GM18867 (cell line): ENCODE measurements around the gene C1orf210.

Experiments
- ATAC-seq: cut with Tn5 transposase; IDR thresholded peaks from one replicate; pipeline ENCODE4 v1.9.1; 2021; ENCODE audit warnings: mild to moderate bottlenecking, moderate library complexity; ENCODE audit not compliant: unreplicated experiment

The C1orf210 gene

DNA sequence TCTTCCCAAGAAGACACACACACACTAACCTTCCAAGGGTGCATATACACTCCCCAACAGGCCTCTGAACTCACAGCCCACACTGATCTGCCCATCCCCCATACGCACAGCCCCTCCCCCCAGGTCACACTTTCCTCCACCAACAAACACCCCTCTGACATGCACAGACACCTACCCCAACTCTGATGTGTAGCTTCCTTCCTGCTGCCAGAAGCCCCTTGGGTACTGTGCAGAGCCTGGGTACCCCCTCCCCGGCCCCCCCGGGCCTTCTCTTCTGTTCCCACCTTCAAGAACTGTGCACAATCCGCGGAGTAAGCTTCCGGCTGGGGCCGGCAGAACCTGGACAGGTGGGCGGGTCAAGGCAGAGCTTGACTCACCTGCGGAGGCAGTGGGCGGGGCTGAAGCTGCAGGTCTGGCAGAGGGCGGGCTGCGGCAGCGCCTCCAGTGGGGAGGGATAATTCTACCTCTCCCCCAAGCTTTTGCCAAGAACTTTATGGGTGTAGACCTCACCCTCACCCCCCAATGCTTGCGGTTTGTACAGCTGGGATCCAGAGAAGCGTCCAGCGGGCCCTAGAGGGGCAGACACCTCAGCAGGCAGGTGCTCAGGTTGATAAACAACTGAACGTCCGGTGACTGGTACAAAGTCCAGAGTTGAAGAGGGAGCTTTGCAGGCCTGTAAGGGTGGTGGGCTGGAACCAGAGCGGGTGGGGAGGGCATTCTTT lies at the start of gene C1orf210:
C1orf210 (minus strand) TSS at position 313 of the 722 bp plus-strand sequence. CDS start 2,311 bp downstream, outside the sequence.
- no peak for ATAC-seq

DNA sequence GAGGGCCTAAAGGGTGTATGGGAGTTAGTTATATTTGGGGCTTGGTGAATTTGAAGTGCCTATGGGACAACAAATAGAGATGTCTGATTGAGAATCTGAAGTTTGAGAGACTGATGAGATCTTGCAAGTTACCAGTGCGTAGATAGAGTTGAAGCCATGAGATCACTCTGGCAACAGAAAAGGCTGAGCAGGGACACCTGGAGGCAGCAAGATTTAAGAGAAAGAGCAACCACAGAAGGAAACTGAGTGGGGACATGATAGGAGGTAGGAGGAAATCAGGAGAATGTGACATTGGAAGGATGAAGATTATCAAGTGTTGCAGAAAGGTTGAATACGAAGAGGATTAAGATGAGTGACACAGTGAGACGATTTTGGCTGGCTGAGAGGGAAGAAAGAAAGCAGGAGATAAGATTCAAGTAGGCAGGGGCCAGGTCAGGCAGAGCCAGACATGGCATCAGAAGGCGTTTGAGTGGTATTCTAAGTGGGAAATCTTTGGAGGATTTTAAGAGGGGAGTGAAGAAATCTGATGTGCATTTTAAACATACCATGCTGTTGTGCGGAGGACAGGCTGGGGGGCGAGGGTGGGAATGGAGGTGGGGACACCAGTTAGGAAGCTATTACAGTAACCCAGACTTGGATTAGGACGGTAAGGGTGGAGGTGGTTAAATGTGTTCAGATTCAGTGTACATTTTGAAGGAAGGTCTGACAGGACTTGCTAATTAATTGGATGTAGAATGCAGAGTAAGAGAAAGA lies 49.2 kb upstream of the C1orf210 start:
- no peak for ATAC-seq

DNA sequence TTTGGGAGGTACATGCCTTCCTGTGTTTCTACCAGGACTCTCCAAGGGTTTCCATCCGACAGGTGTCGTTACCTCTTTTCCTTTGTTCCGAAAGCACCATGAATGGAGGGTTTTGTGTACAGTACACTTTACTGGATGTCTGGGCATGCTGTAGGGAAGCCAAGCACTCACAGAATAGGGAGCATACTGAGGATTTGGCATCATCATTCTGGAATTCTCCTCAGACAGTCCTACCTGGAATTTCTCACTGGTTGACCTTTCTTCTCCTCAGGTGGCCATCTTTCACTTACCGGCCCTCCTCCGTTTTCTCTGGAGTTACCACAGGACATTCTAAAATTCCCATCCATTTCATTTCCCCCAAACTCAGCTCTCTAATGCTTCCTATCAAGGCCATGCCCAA lies 46.3 kb upstream of the C1orf210 start:
- no peak for ATAC-seq

DNA sequence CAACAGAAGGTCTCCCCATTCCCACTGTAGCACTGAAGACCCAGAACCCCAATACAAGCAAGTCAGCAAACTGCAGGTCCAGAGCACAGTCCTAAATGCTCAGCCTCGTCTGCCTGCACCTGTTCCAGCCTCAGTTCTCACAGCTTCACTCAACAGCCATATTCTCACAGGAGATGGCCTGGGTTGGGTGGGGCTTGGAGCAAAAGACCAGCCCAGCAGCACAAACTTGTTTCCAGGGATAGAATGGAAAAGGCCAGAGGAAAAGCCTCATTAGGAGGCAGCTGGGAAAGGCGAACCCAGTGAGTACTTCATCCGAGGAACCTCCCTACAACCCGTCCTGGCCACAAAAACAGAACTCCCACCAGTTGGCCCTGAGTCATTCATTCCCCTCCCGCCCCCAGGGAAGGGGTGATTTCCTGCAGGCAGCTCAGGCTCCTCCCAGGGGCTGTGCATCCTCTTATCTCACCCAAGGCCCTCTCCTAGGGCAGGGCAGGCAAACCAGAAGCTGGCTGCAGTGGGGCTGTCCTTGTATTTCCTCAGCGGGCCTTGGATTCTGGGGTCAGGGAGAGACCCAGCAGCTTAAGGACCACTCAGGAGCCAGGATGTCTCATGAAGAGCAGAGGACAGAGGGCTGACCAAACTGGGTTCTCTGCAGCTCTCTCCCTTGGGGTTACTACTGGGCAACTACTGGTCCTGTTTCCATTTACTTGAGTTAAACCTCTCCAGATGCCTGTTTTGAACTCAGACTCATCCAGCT lies 44.8 kb upstream of the C1orf210 start:
- ATAC-seq, result no peak

- ATAC-seq, result no peak
Observed at GRCh38 chr1:43327549-43328292, 42.3 kb upstream of the C1orf210 start.

DNA sequence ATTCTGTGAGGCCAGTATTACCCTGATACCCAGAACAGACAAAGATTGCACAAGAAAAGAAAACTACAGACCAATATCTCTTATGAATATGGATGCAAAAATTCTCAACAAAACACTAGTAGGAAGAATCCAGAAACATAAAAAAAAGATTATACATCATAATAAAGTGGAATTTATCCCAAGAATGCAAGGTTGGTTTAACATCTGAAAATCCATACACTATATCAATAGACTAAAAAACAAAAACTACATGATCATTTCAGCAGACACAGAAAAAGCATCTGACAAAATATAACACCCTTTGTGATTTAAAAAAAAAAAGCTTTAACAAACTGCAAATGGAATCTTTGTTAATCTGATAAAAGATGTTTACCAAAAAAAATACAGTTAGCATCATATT lies 40.0 kb upstream of the C1orf210 start:
- ATAC-seq, result no peak

DNA sequence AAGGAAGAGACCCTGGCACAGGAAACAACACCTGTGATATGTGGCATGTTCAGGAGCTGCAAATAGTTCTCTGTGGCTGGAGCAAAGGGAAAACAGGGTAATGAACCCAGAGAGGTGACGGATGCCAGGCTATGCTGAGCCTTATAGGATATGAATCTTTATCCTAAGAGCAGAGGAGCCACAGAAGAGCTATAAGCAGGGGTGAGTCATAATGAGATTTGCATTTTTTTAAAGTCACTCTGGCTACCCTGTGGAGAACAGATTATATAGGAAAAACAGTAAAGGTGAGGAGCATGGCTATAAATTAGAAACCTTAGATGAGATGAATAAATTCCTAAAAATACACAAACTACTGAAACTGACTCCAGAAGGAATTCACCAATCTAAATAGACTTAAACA lies 39.4 kb upstream of the C1orf210 start:
- no peak for ATAC-seq

DNA sequence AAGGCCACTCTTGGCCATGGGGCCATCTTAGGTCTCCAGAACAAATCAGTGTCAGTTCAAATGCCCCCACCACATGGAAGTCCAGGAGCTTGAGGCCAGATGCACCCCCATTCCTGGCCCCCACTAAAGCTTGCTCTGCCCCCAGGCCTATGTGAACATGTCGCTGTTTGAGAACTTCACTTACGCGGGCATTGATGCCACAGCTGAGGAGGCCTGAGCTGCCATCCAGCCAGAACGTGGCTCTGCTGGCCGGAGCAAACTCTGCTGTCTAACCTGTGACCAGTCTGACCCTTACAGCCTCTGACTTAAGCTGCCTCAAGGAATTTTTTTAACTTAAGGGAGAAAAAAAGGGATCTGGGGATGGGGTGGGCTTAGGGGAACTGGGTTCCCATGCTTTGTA lies 37.1 kb upstream of the C1orf210 start:
- ATAC-seq, result no peak

DNA sequence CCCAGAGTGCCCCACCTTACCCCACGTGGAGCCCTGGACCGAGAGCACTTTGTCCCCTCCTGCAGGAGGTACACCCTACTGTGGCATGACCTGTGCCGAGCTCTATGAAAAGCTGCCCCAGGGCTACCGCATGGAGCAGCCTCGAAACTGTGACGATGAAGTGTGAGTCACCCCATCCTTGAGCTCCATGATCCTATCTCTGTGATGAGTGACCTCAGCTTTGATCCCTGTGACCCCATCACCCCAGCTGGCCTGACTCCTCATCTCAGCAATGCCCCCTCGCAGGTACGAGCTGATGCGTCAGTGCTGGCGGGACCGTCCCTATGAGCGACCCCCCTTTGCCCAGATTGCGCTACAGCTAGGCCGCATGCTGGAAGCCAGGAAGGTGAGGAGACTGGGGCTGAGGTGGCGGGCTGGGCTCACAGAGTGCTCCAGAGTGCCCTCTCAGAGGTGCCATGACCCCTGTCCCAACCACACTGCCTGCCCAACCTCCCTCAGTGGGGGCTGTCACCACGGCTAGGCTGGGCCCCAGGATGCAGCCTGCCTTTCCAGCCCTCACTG lies 36.0 kb upstream of the C1orf210 start:
- ATAC-seq, result no peak

- ATAC-seq, result no peak
Observed at GRCh38 chr1:43319766-43320165, 34.4 kb upstream of the C1orf210 start.

DNA sequence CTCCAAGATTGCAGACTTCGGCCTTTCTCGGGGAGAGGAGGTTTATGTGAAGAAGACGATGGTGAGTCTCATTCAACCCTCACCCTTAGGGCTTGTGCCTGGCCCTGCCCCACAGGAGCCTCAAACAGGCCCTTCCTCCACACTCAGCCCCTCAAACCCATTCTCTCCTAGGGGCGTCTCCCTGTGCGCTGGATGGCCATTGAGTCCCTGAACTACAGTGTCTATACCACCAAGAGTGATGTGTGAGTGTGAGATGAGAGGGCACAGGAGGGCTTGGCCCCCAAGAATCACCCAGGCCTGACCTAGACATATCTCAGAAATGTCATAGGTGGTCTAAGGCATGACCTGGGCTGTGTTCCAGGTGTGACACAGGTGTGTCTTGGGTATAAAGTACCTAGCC lies 33.9 kb upstream of the C1orf210 start:
- ATAC-seq, result no peak

DNA sequence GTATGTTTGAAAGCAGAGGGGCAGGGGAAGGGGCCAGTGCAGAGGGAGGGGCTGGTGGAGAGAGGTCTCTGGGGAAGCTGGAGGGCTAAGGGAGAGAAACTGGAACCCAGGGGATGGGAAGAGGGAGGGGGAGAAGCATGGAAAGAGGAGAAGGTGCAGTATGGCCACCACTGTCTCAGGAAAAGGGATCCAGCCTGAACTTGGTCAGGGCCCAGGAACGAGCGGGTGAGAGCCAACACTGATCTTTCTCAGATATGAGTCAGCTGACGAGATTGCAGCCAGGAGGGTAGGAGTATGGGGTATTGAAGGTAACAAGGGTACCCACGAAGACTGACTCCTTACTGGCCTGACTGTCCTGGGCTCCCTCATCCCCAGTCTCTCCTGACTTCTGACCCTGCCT lies 33.5 kb upstream of the C1orf210 start:
- ATAC-seq, result no peak

- no peak for ATAC-seq
Observed at GRCh38 chr1:43317817-43318471, 32.6 kb upstream of the C1orf210 start.

DNA sequence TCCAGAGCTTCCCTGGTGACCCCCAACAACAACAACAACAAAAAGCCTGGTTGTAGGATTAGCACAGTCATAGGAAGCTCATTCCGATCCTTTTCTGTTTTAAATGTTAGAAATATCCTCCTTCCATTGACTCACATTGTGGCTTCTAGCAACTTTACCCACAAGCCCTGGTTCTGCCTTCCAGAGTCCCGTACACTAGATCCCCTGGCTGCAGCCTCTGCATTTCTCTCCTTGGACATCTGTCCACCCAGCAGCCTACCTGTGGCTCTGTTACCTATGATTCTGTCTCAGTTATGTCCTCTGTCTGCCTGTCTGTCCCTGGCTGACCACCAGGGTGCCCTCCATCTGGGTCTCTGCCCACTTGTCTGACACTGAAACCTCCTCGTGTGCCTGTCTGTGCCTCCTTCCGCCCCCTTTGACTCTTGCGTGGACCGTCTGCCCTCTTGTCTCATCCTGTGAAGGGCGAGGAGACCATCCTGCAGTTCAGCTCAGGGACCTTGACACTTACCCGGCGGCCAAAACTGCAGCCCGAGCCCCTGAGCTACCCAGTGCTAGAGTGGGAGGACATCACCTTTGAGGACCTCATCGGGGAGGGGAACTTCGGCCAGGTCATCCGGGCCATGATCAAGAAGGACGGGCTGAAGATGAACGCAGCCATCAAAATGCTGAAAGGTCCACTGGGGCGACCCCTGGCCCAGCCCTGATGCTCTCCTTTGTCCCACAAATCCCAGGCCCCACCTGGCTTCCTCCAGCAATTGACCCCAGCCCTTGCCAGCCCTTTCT lies 31.5 kb upstream of the C1orf210 start:
- no peak for ATAC-seq

- ATAC-seq, result no peak
Observed at GRCh38 chr1:43315963-43316737, 30.8 kb upstream of the C1orf210 start.

- ATAC-seq, result no peak
Observed at GRCh38 chr1:43315481-43315880, 30.1 kb upstream of the C1orf210 start.

DNA sequence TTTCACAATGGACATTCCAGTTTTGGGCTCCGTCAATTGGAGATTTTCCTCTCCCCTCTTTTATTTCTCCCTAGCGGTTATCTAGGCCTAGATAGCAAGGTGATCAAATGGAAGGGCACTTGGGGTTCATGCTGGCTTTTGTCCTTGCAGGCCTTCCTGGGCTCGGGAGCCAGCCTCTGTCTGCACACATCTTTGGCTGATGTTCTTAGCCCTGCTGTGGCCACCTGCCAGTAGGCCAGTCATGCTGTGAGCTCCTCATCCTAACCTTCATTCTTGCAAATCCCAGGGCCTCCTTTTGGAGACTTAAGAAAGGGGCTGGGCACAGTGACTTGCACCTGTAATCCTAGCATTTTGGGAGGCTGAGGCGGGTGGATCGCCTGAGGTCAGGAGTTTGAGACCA lies 28.9 kb upstream of the C1orf210 start:
- no peak for ATAC-seq

- ATAC-seq, result no peak
Observed at GRCh38 chr1:43313771-43314170, 28.4 kb upstream of the C1orf210 start.
